Osteocyte (in vitro differentiated cells): Measurements from ENCODE around the gene MATK. TPM values are rescaled to one million over a fixed set of nuclear protein-coding genes. Genes with fewer than 3 reads are reported as not detected.

Experiments used
- DNase-seq: peaks from one replicate; pipeline ENCODE4 v3.0.0; 2021; ENCODE audit warnings: mixed read lengths; ENCODE audit not compliant: unreplicated experiment; ENCODE audit errors: extremely low spot score
- H3K27ac Mint-ChIP-seq: one replicate; pipeline ENCODE4 v1.8.0; 2021; ENCODE audit warnings: mild to moderate bottlenecking, mixed read lengths; ENCODE audit not compliant: unreplicated experiment
- H3K27me3 Mint-ChIP-seq: one replicate; pipeline ENCODE4 v1.8.0; 2021; ENCODE audit warnings: mixed read lengths; ENCODE audit not compliant: unreplicated experiment
- H3K36me3 Mint-ChIP-seq: one replicate; pipeline ENCODE4 v1.8.0; 2021; ENCODE audit warnings: mixed read lengths; ENCODE audit not compliant: unreplicated experiment
- H3K4me1 Mint-ChIP-seq: one replicate; pipeline ENCODE4 v1.8.0; 2021; ENCODE audit warnings: mixed read lengths; ENCODE audit not compliant: unreplicated experiment
- H3K4me3 Mint-ChIP-seq: one replicate; pipeline ENCODE4 v1.8.0; 2021; ENCODE audit warnings: mild to moderate bottlenecking, moderate library complexity, mixed read lengths; ENCODE audit not compliant: unreplicated experiment
- H3K9me3 Mint-ChIP-seq: one replicate; pipeline ENCODE4 v1.8.0; 2021; ENCODE audit warnings: mixed read lengths; ENCODE audit not compliant: unreplicated experiment
- CTCF ChIP-seq: fragments of 200-600 bp; sonication (generic); IDR thresholded peaks from 2 replicates; pipeline ENCODE4 v1.5.0; 2021; ENCODE audit warnings: antibody characterized with exemption, mild to moderate bottlenecking, moderate library complexity
- total RNA-seq: library from RNA; stranded (reverse); gene quantifications from 2 replicates; pipeline ENCODE4 v1.2.1, GENCODE V29; 2021

Gene MATK
- total RNA-seq, 1 donor from 2014 or later, result not detected

- H3K36me3 Mint-ChIP-seq, result no peaks in the 10 kb centered on the region
- no peak for DNase-seq
- no peak for TF ChIP-seq CTCF
- H3K4me1 Mint-ChIP-seq, result peaks cover 6% of the 10 kb centered on the region
- H3K27me3 Mint-ChIP-seq, result peaks cover 21% of the 10 kb centered on the region
- H3K27ac Mint-ChIP-seq, result no peak overlapping the region
- H3K4me3 Mint-ChIP-seq, result no peak overlapping the region
- H3K9me3 Mint-ChIP-seq, result peaks cover 10% of the 10 kb centered on the region
Observed at GRCh38 chr19:3782903-3783302, 3.3 kb downstream of the MATK start.

- no peak for TF ChIP-seq CTCF
- H3K36me3 Mint-ChIP-seq, result no peaks in the 10 kb centered on the region
- H3K27me3 Mint-ChIP-seq, result peaks cover 21% of the 10 kb centered on the region
- no peak overlapping the region for H3K4me3 Mint-ChIP-seq
- H3K4me1 Mint-ChIP-seq, result peaks cover 6% of the 10 kb centered on the region
- peaks cover 10% of the 10 kb centered on the region for H3K9me3 Mint-ChIP-seq
- DNase-seq, result no peak
- no peak overlapping the region for H3K27ac Mint-ChIP-seq
Observed at GRCh38 chr19:3782330-3782729, 3.9 kb downstream of the MATK start.

GRCh38 chr19:3781603-3782002 is 4.6 kb downstream of the MATK start:
- H3K27me3 Mint-ChIP-seq, result peaks cover 15% of the 10 kb centered on the region
- H3K27ac Mint-ChIP-seq, result no peak overlapping the region
- H3K4me1 Mint-ChIP-seq, result peaks cover 6% of the 10 kb centered on the region
- H3K9me3 Mint-ChIP-seq, result peaks cover 10% of the 10 kb centered on the region
- H3K4me3 Mint-ChIP-seq, result no peak overlapping the region
- TF ChIP-seq CTCF, result no peak
- H3K36me3 Mint-ChIP-seq, result no peaks in the 10 kb centered on the region
- DNase-seq, result no peak

- Mint-ChIP-seq H3K36me3 (no peaks in the 10 kb centered on the region), H3K27ac (no peak overlapping the region), H3K4me3 (no peak overlapping the region), H3K4me1 (peaks cover 6% of the 10 kb centered on the region), H3K27me3 (peaks cover 14% of the 10 kb centered on the region), H3K9me3 (peaks cover 10% of the 10 kb centered on the region)
- no peak for DNase-seq
- TF ChIP-seq CTCF, result no peak
Observed at GRCh38 chr19:3780786-3781304, 5.3 kb downstream of the MATK start.

GRCh38 chr19:3778899-3779723 is 7.1 kb downstream of the MATK start:
- Mint-ChIP-seq H3K4me3 (no peak overlapping the region), H3K36me3 (no peaks in the 10 kb centered on the region), H3K27me3 (peaks cover 2% of the 10 kb centered on the region), H3K9me3 (peaks cover 10% of the 10 kb centered on the region), H3K4me1 (no peaks in the 10 kb centered on the region), H3K27ac (no peak overlapping the region)
- TF ChIP-seq CTCF, result no peak
- no peak for DNase-seq
